Aorta (tissue), 5 donors: ENCODE data around the gene COL5A2. TPM values are rescaled to one million over a fixed set of nuclear protein-coding genes. Genes with fewer than 3 reads are reported as not detected.

Experiments
- ATAC-seq: fragments of 200-7000 bp; cut with Tn5 transposase; one replicate; pipeline ENCODE4 v1.9.1; 2022; ENCODE audit warnings: moderate library complexity; ENCODE audit not compliant: low FRiP score
- DNase-seq, 2 donors: peaks; one replicate each; pipeline ENCODE4 v3.0.0-alpha.2; 2020
- H3K27ac ChIP-seq, 2 donors: one replicate each; pipeline ENCODE4 v1.5.1; 2013; ENCODE audit warnings: low read length in 2 of 2, mild to moderate bottlenecking in 2 of 2, moderate library complexity in 2 of 2, control low read depth in 1 of 2, inconsistent platforms in 1 of 2, low read depth in 1 of 2
- H3K27me3 ChIP-seq, 2 donors: one replicate each; pipeline ENCODE4 v1.6.1; 2013; ENCODE audit warnings: control low read depth in 1 of 2, low read length in 1 of 2, mild to moderate bottlenecking in 1 of 2, moderate library complexity in 1 of 2; ENCODE audit not compliant: insufficient read depth in 2 of 2, control insufficient read depth in 1 of 2
- H3K36me3 ChIP-seq, 2 donors: one replicate each; pipeline ENCODE4 v1.6.1; 2013; ENCODE audit warnings: control low read depth in 1 of 2, low read length in 1 of 2, mild to moderate bottlenecking in 1 of 2; ENCODE audit not compliant: insufficient read depth in 2 of 2, control insufficient read depth in 1 of 2
- H3K4me1 ChIP-seq, 2 donors: one replicate each; pipeline ENCODE4 v1.6.1; 2013; ENCODE audit warnings: low read length in 2 of 2, control low read depth in 1 of 2, mild to moderate bottlenecking in 1 of 2, moderate library complexity in 1 of 2; ENCODE audit not compliant: insufficient read depth in 2 of 2, control insufficient read depth in 1 of 2
- H3K4me3 ChIP-seq, 2 donors: one replicate each; pipeline ENCODE4 v1.5.1; 2013; ENCODE audit warnings: low read length in 2 of 2, control low read depth in 1 of 2, mild to moderate bottlenecking in 1 of 2
- H3K9me3 ChIP-seq: one replicate; pipeline ENCODE4 v1.6.1; 2013; ENCODE audit warnings: mild to moderate bottlenecking, low read length; ENCODE audit not compliant: control insufficient read depth
- WGBS, 2 donors: extraction: QIAGEN DNeasy Blood & Tissue Kit; methylation state at CpG; one replicate each; pipeline ENCODE4 v1.1.7; 2013; 5-methylcytosine and 5-hydroxymethylcytosine counted together
- intact Hi-C, 2 donors: fragments of 100-400 bp; cut with DNase I; formaldehyde crosslinking; loops; one replicate each; pipeline versions ENCODE4 v1.14.2 to v1.15.0; 2022
- polyA plus RNA-seq, 2 donors: library from polyadenylated mRNA; stranded (reverse); fragments of 200-250 nt; gene quantifications; one replicate each; pipeline ENCODE4 v1.2.3, GENCODE V29; 2013
- total RNA-seq, 2 donors: library from RNA; stranded (reverse); fragmentation: NEBNext Ultra II Directional; extraction: Animal tissue kit (Norgen Biotek cat#: 25700); gene quantifications; one replicate each; pipeline ENCODE4 v1.2.1, GENCODE V29; 2021
- donor health status: healthy with polysubstance abuse.
- donor health status: Bipolar disorder and iron deficiency.
- donor health status: DM: no; HTN: no; CAD: no.
- donor health status: DM: no; HTN: no; CAD: no.
- donor health status: DM: yes; HTN: yes; CAD: no.

COL5A2 gene
- total and polyA plus RNA-seq, 4 donors, result 13.3 to 131 (median 97.9) TPM

DNA sequence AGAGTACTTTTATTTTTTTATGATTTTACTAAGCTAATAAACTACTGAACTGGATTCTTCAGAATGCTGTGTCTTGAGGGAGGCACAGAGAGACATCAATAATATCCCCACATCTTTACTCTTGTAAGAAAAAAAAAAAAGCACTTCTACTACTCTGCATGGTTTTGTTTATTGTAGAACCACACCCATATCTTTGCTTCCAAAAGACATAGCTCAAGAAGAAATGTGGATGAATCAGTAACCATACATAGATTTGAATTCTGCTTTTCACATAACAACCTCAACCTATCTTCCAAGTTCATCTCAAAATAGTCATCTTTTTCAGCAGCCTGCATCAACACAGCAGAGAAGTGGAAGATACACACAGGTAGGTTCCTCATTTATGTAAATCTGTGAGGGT is 12.2 kb upstream of the COL5A2 start:
- peaks cover 0 to 2% of the 10 kb centered on the region in 2 donors for H3K4me1 ChIP-seq
- H3K36me3 ChIP-seq, result no peaks in the 10 kb centered on the region
- DNase-seq, result no peak
- ATAC-seq, result no peak
- no peaks in the 10 kb centered on the region for H3K9me3 ChIP-seq
- H3K4me3 ChIP-seq, result no peak overlapping the region
- H3K27me3 ChIP-seq, result no peaks in the 10 kb centered on the region
- no peak overlapping the region for H3K27ac ChIP-seq
- intact Hi-C loops, result no loop called here

DNA sequence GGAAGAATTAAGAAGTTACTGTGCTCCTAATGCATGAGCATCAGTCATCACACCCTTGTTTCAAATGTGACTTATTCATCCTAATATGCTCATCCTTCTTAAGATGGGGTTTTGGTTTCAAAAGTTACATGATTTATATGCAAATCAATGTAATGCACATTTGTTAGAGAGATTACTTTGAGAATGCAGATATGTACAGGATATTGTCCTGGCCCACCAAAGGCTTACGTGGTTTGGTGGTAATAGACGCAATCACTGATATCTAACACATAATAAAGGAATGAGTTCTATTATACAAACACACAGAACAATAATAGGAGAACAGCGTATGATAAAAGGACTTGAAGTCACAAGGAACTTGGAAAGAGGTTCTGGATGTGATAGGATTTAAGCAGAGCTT is 11.1 kb upstream of the COL5A2 start:
- no peak overlapping the region for H3K27ac ChIP-seq

DNA sequence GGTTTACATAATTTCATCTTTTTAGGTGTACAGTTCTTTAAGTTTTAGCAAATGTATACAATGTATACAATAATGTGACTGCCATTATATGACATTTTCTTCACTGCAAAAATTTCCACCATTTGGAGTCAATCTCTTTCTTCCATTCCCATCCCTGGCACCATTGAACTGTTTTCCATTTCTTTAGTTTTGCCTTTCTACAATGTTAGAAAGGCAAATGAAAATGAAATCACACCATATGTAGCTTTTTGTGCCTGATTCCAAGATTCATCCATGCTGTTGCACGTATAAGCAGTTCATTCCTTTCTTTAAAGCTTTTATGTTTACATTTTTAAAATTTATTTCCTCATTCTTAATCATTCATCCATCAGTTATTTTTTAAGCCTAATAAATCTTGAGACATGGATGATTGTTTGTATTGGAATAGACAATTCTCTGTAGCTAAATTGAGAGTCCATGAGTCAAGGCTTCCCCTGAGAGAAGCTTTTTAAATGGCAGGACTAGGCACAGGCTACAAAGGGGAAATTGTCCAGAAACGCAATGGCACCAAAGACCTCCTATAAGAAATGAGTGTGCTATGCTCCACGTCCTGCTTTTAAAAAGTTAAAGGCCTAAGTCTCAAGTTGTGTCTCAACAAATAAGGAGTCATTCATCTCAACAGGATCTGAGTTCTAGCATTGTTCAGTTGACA is 8.7 kb upstream of the COL5A2 start:
- intact Hi-C loops, result loop anchor here in 1 of 2 donors (5.0 kb wide), 1 partner anchor 69 kb away; no protein-coding TSS in a partner anchor

More for the DNA sequence above, 11.1 kb upstream of the COL5A2 start:
- no peak overlapping the region for H3K4me3 ChIP-seq
- ATAC-seq (no peak), DNase-seq (no peak)
- no peaks in the 10 kb centered on the region for H3K27me3 ChIP-seq
- H3K36me3 ChIP-seq, result no peaks in the 10 kb centered on the region
- 94 to 97% methylated on average over 3 of the region's 3 CpGs for WGBS, 2 donors
- intact Hi-C loops, result no loop called here
- no peaks in the 10 kb centered on the region for H3K9me3 ChIP-seq
- H3K4me1 ChIP-seq, result peaks cover 0 to 2% of the 10 kb centered on the region in 2 donors

GRCh38 chr2:189183170-189183569 is 3.6 kb upstream of the COL5A2 start:
- intact Hi-C loops, result no loop called here

More for the DNA sequence above, 8.7 kb upstream of the COL5A2 start:
- H3K36me3 ChIP-seq, result no peaks in the 10 kb centered on the region
- H3K27ac ChIP-seq, result peak overlapping the region in 1 of 2 donors; percentile 43
- peaks cover 0 to 2% of the 10 kb centered on the region in 2 donors for H3K4me1 ChIP-seq
- DNase-seq, result no peak
- no peak for ATAC-seq
- no peak overlapping the region for H3K4me3 ChIP-seq
- H3K9me3 ChIP-seq, result no peaks in the 10 kb centered on the region
- WGBS, 2 donors, result 4 to 5% methylated on average over 3 of the region's 3 CpGs
- H3K27me3 ChIP-seq, result no peaks in the 10 kb centered on the region

GRCh38 chr2:189181706-189182105 is 2.1 kb upstream of the COL5A2 start:
- ATAC-seq (no peak), DNase-seq (no peak)
- Histone ChIP-seq H3K9me3 (no peaks in the 10 kb centered on the region), H3K4me3 (no peak overlapping the region), H3K27me3 (no peaks in the 10 kb centered on the region), H3K36me3 (no peaks in the 10 kb centered on the region), H3K4me1 (no peaks in the 10 kb centered on the region), H3K27ac (no peak overlapping the region)
- intact Hi-C loops, result no loop called here

More at GRCh38 chr2:189183170-189183569, 3.6 kb upstream of the COL5A2 start:
- no peak overlapping the region for H3K4me3 ChIP-seq
- DNase-seq (no peak), ATAC-seq (no peak)
- no peak overlapping the region for H3K27ac ChIP-seq
- no peaks in the 10 kb centered on the region for H3K9me3 ChIP-seq
- no peaks in the 10 kb centered on the region for H3K27me3 ChIP-seq
- H3K4me1 ChIP-seq, result no peaks in the 10 kb centered on the region
- no peaks in the 10 kb centered on the region for H3K36me3 ChIP-seq

GRCh38 chr2:189178726-189179569 is 613 bp downstream of the COL5A2 start:
- Histone ChIP-seq H3K27me3 (no peaks in the 10 kb centered on the region), H3K9me3 (no peaks in the 10 kb centered on the region), H3K4me1 (peaks cover 0 to 3% of the 10 kb centered on the region in 2 donors), H3K4me3 (peak overlapping the region; percentile 100), H3K36me3 (no peaks in the 10 kb centered on the region), H3K27ac (peak overlapping the region; percentile 67 to 85)
- 1 to 2% methylated on average over 14 of the region's 14 CpGs for WGBS, 2 donors
- intact Hi-C loops, result loop anchor here (2.0 to 10.0 kb wide), 3 partner anchors 64 to 166 kb away; no protein-coding TSS in a partner anchor
- ATAC-seq, result peak; percentile 77
- DNase-seq, result peak in 1 of 2 donors; percentile 49

DNA sequence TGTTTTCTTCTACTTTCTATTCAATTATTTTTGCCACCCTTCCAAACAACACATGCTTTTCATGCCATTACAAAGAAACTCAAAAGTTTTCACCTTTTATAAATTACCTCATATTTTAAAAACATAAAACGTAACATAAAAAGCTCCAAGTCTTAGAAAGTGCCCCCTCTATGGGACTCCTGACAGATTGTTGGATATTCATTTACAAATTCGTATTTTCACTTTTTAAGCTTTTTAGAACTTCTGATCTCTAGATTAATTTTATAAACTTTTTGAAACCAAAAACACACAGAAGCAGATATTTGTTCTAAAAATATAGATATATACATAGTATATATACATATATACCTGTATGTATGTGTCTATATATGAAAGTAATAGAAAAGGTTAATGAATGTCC is 1.5 kb downstream of the COL5A2 start:
- WGBS, 2 donors, result 1 to 2% methylated on average over 2 of the region's 2 CpGs
- DNase-seq, result no peak
- H3K4me1 ChIP-seq, result peaks cover 0 to 4% of the 10 kb centered on the region in 2 donors
- H3K4me3 ChIP-seq, result peak overlapping the region in 1 of 2 donors; percentile 100
- no peaks in the 10 kb centered on the region for H3K36me3 ChIP-seq
- no peak for ATAC-seq
- no peaks in the 10 kb centered on the region for H3K27me3 ChIP-seq
- H3K27ac ChIP-seq, result no peak overlapping the region
- no peaks in the 10 kb centered on the region for H3K9me3 ChIP-seq
- intact Hi-C loops, result loop anchor here (2.0 to 10.0 kb wide), 3 partner anchors 63 to 167 kb away; no protein-coding TSS in a partner anchor

DNA sequence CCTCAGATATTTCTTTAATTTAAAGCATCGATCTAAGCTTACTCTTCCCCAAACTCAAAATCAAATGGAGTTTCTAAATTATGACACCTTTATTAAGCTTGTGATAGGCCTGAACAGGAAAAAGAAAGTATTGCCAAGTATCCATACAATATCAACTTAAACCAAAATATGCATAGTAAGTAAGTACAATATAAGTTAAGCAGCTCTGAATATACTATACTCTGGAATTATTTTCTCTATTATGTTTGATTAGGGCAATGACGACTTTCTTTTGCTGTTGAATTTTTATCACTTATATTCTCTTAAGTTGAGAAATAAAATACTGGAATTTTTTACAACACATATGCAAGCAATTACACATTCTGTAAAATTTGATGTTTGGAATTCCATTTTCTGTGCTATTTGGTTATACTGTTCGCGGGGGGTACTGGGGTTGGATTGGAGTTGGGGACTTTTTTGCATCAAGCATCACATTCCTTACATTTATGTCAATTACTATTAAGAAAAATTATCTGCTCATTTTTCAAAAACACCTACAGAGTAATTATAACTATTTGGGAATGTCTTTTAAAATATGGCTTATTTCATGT is 2.2 kb downstream of the COL5A2 start:
- intact Hi-C loops, result loop anchor here (10.0 kb wide), 2 partner anchors 63 to 167 kb away; no protein-coding TSS in a partner anchor

More for the DNA sequence above, 2.2 kb downstream of the COL5A2 start:
- WGBS, 2 donors, result 22 to 24% methylated on average over 4 of the region's 4 CpGs
- no peaks in the 10 kb centered on the region for H3K9me3 ChIP-seq
- peak overlapping the region; percentile 75 to 76 for H3K4me3 ChIP-seq
- no peaks in the 10 kb centered on the region for H3K27me3 ChIP-seq
- DNase-seq (no peak), ATAC-seq (no peak)
- peaks cover 0 to 4% of the 10 kb centered on the region in 2 donors for H3K4me1 ChIP-seq
- no peak overlapping the region for H3K27ac ChIP-seq
- no peaks in the 10 kb centered on the region for H3K36me3 ChIP-seq
